Fibroblast of lung (primary cell): ENCODE data around the gene VWF.

Experiments
- CTCF ChIP-seq, 2 donors: IDR thresholded peaks in 1 of 2; conservative IDR thresholded peaks in 1 of 2; 1 replicate in 1 of 2; 2 replicates in 1 of 2; pipeline ENCODE4 v1.5.1; 2011 to 2012; ENCODE audit warnings: low read length in 2 of 2, control low read depth in 1 of 2, inconsistent platforms in 1 of 2, low read depth in 1 of 2, mild to moderate bottlenecking in 1 of 2
- EZH2 ChIP-seq: IDR thresholded peaks from 2 replicates; pipeline ENCODE4 v1.5.1; 2012; ENCODE audit warnings: low read length, control low read depth, mild to moderate bottlenecking; ENCODE audit errors: missing control alignments

DNA sequence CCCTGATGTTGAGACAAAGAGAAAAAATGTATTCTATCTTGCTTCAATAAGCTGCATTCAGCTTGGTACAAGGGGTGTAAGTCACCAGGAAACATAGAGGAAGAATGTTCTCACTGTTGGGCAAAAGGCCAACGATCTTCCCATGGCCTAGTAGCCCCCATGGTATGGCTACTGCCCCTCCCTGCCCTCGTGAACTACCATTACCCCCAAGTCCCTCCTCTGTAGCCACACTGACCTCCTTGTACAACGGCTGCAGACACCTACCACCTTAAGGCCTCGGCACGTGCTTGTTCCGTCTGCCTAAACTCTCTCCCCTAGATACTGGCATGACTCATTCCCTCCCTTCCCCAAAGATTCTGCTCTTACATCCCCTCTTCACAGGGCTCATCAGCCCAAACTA is 97.5 kb downstream of the VWF start:
- no peak for TF ChIP-seq EZH2
- no peak for TF ChIP-seq CTCF (conservative IDR thresholded peaks at IDR 0.05 in 1 of 2, IDR thresholded peaks at IDR 0.05 in 1 of 2; ENCODE audit: low read depth in 1 of 2, low read length in 2 of 2)
